Aortic smooth muscle cell (primary cell): Measurements from ENCODE around the gene XIRP1. TPM values are rescaled to one million over a fixed set of nuclear protein-coding genes. Genes with fewer than 3 reads are reported as not detected.

Experiments used
- total RNA-seq: library from RNA; depleted of rRNA; stranded (reverse); fragments of >200 nt; gene quantifications from 2 replicates; pipeline ENCODE4 v1.2.3, GENCODE V29; 2014

Gene XIRP1
- not detected in 2 replicates for total RNA-seq

GRCh38 chr3:39192490-39193092, at the start of gene XIRP1:
XIRP1 (minus strand) TSS chr3:39192595; CDS start chr3:39189445, 3,150 bp downstream.

Other genes starting within 250 kb of the XIRP1 start
- 0.06 and 0.13 TPM in 2 replicates for gene SCN11A, start 140.7 kb downstream of the XIRP1 start, total RNA-seq
- gene WDR48, start 140.6 kb downstream of the XIRP1 start, total RNA-seq, result 40.2 and 44.3 TPM in 2 replicates
- gene GORASP1, start 85.0 kb downstream of the XIRP1 start, total RNA-seq, result 32.5 and 36.4 TPM in 2 replicates
- 2.2 and 3.0 TPM in 2 replicates for gene TTC21A, start 84.9 kb downstream of the XIRP1 start, total RNA-seq
- 10.8 and 14.2 TPM in 2 replicates for gene CSRNP1, start 39.0 kb downstream of the XIRP1 start, total RNA-seq
- gene CX3CR1, start 87.4 kb upstream of the XIRP1 start, total RNA-seq, result under 0.01 TPM in 2 replicates
- not detected in 2 replicates for gene CCR8, start 137.1 kb upstream of the XIRP1 start, total RNA-seq
- 15.7 and 16.4 TPM in 2 replicates for gene SLC25A38, start 190.8 kb upstream of the XIRP1 start, total RNA-seq
- gene RPSA, start 214.1 kb upstream of the XIRP1 start, total RNA-seq, result 1,163 and 1,507 TPM in 2 replicates